ENCODE measurements around the gene WDFY1. TPM values are rescaled to one million over a fixed set of nuclear protein-coding genes. Genes with fewer than 3 reads are reported as not detected.

Gene WDFY1
- total and polyA plus RNA-seq, 11 donors, result 5.6 to 30.5 (median 14.2) TPM

GRCh38 chr2:223868005-223868404 lies 77.1 kb downstream of the WDFY1 start:
- intact Hi-C loops (cut with DNase I), result no loop called here
- Histone ChIP-seq H3K27ac (no peak overlapping the region), H3K4me3 (no peak overlapping the region), H3K4me1 (peaks cover 0 to 23% (median 0%) of the 10 kb centered on the region in 12 donors), H3K36me3 (peaks cover 0 to 37% (median 13%) of the 10 kb centered on the region in 9 donors), H3K9me3 (peaks cover 0 to 4% (median 0%) of the 10 kb centered on the region in 12 donors), H3K27me3 (no peaks in the 10 kb centered on the region)
- DNase-seq, result no peak
- WGBS, 4 donors, result 86 to 100% (median 93%) methylated on average over 3 of the region's 3 CpGs
- ATAC-seq, result no peak
- TF ChIP-seq POLR2A (IDR thresholded peaks at IDR 0.05), result no peak
- TF ChIP-seq, protein P1, sequence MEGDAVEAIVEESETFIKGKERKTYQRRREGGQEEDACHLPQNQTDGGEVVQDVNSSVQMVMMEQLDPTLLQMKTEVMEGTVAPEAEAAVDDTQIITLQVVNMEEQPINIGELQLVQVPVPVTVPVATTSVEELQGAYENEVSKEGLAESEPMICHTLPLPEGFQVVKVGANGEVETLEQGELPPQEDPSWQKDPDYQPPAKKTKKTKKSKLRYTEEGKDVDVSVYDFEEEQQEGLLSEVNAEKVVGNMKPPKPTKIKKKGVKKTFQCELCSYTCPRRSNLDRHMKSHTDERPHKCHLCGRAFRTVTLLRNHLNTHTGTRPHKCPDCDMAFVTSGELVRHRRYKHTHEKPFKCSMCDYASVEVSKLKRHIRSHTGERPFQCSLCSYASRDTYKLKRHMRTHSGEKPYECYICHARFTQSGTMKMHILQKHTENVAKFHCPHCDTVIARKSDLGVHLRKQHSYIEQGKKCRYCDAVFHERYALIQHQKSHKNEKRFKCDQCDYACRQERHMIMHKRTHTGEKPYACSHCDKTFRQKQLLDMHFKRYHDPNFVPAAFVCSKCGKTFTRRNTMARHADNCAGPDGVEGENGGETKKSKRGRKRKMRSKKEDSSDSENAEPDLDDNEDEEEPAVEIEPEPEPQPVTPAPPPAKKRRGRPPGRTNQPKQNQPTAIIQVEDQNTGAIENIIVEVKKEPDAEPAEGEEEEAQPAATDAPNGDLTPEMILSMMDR (IDR thresholded peaks at IDR 0.05), result no peak

GRCh38 chr2:223865907-223866508 lies 79.1 kb downstream of the WDFY1 start:
- no peak for ATAC-seq
- intact Hi-C loops (cut with DNase I), result no loop called here
- peaks cover 0 to 10% (median 0%) of the 10 kb centered on the region in 12 donors for H3K4me1 ChIP-seq
- peaks cover 0 to 24% (median 6%) of the 10 kb centered on the region in 9 donors for H3K36me3 ChIP-seq
- H3K4me3 ChIP-seq, result no peak overlapping the region
- WGBS, 4 donors, result 75 to 88% (median 85%) methylated on average over 2 of the region's 2 CpGs
- TF ChIP-seq POLR2A (IDR thresholded peaks at IDR 0.05), result no peak
- TF ChIP-seq, protein P1 (IDR thresholded peaks at IDR 0.05), result no peak
- DNase-seq, result no peak
- H3K27ac ChIP-seq, result no peak overlapping the region
- H3K9me3 ChIP-seq, result no peaks in the 10 kb centered on the region
- H3K27me3 ChIP-seq, result no peaks in the 10 kb centered on the region

DNA sequence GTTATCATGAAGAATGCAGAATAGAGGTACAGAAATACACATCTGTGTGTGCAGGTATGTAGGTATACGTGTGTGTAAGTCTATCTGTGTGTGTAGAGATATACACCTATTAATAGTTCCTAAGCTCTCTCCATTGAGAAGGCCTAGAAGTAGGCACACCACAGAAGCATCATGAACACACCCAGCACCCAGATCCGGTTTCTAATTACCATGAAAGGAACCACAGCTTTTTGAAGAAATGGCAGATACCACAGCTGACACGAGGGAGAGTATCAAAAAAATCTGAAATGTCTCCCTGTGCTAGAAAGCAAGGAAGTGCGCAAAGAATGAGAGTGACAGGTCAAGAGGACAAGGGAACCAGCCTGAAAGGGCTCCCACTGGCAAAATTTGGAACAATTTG lies 80.0 kb downstream of the WDFY1 start:
- TF ChIP-seq, protein P1 (IDR thresholded peaks at IDR 0.05), result no peak
- no peak for TF ChIP-seq POLR2A (IDR thresholded peaks at IDR 0.05)
- ATAC-seq (no peak), DNase-seq (no peak)
- Histone ChIP-seq H3K4me3 (no peak overlapping the region), H3K9me3 (no peaks in the 10 kb centered on the region), H3K4me1 (peaks cover 0 to 7% (median 0%) of the 10 kb centered on the region in 12 donors), H3K27me3 (no peaks in the 10 kb centered on the region), H3K27ac (no peak overlapping the region), H3K36me3 (peaks cover 0 to 15% (median under 1%) of the 10 kb centered on the region in 9 donors)
- WGBS, 4 donors, result 79 to 92% (median 89%) methylated on average over 4 of the region's 4 CpGs
- intact Hi-C loops (cut with DNase I), result no loop called here

- intact Hi-C loops (cut with DNase I), result no loop called here
- TF ChIP-seq, protein P1 (IDR thresholded peaks at IDR 0.05), result no peak
- TF ChIP-seq POLR2A (IDR thresholded peaks at IDR 0.05), result no peak
- Histone ChIP-seq H3K27me3 (no peaks in the 10 kb centered on the region), H3K4me3 (no peak overlapping the region), H3K36me3 (peaks cover 0 to 8% (median 0%) of the 10 kb centered on the region in 9 donors), H3K9me3 (no peaks in the 10 kb centered on the region), H3K27ac (no peak overlapping the region), H3K4me1 (peaks cover 0 to 7% (median 0%) of the 10 kb centered on the region in 12 donors)
- DNase-seq, result no peak
- WGBS, 4 donors, result 92 to 93% (median 93%) methylated on average over 2 of the region's 2 CpGs
- ATAC-seq, result no peak
Measured at GRCh38 chr2:223863491-223863890, 81.6 kb downstream of the WDFY1 start.

Data from heart left ventricle (tissue), 16 donors.